Urothelium cell line (cell line): ENCODE measurements around the gene INO80.
A peak's percentile ranks its signal among the peaks of the same experiment; 100 is the strongest.
"Not testable (repeated sequence)": the region's sequence is repeated elsewhere in the genome, so short reads cannot be mapped to it uniquely, and the experiment has no call there.

ENCODE experiments used
- DNase-seq: peaks from one replicate; pipeline ENCODE4 v3.0.0; 2011; ENCODE audit warnings: low spot score, mixed read lengths
- FAIRE-seq: peaks from 2 replicates; lab custom pipeline; 2011; peaks lifted over from hg19 to GRCh38; lab: Jason Lieb, UNC

Gene INO80

DNA sequence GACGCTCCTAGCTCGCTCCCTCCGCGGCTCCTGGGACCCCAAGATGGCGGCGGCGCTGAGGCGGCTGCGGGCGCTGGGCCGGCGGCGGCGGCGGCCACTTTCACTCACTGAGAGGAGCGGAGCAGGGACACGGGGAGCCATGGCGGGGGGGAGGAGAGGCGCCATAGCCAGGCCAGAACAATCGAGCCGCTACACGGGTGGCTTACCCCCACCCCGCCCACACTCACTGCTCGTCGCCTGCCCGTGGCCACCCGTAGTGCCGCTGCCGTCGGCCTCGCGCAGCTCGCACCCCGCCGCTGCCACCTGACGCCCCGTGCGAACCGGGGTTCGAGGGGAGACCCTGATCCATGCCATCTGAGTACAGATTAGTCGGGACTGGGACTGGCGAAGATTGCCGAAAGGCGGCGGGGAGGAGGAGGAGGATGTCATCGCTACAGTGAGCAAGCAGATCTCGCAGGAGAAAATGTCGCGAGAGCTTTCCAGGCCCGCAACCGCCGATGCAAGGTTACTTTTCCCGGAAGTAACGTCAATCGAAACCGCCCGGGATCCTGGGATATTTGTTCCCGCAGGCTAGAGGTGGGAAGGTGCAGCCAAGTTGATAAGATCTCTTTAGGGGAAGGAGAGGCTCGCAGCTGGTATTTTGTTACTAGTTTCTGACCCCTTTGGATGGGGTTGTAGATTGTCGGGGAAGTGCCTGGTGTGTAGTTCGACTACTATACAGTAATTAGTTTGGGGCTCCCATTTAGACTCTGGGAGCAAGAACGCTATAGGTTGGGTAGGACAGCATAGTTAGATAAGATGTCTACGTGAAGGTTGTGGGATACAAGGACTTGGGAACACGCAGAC, at the start of gene INO80:
TSS of gene INO80 (minus strand) at position 165 of the 846 bp plus-strand sequence. CDS start 19,970 bp downstream, outside the sequence.
- FAIRE-seq (no peak), DNase-seq (peak; percentile 97)

GRCh38 chr15:41161736-41162135, 45.7 kb upstream of the INO80 start:
- DNase-seq (no peak), FAIRE-seq (no peak)

GRCh38 chr15:41161336-41161735, 45.3 kb upstream of the INO80 start:
- DNase-seq, result no peak
- no peak for FAIRE-seq

GRCh38 chr15:41160639-41161315, 44.7 kb upstream of the INO80 start:
- FAIRE-seq (no peak), DNase-seq (no peak)

- DNase-seq, result no peak
- no peak for FAIRE-seq
These were observed 38.3 kb upstream of the INO80 start for GRCh38 chr15:41154412-41154811.

GRCh38 chr15:41153733-41154132, 37.7 kb upstream of the INO80 start:
- FAIRE-seq, result no peak
- no peak for DNase-seq

GRCh38 chr15:41151451-41152005, 35.4 kb upstream of the INO80 start:
- FAIRE-seq, result no peak

DNA sequence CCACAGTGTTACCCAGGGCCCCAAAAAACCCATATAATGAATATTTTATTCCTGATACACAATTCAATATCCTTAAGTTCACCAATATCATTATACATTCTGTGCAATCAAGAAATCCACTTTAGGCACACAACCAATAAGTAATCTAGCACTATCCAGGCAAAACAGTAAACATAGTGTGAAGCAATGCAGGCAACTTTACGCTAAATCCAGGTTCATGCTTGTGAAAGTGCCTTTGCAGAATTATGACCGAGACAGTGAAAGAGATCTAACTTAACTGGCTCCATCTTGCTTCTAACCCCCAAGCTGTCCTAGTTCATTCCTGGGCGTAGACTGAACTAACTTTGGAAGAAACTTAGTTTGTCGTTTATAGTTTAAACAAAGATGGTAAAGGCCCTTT, 34.2 kb upstream of the INO80 start:
- DNase-seq (no peak), FAIRE-seq (no peak)

More at GRCh38 chr15:41151451-41152005, 35.4 kb upstream of the INO80 start:
- DNase-seq, result no peak

DNA sequence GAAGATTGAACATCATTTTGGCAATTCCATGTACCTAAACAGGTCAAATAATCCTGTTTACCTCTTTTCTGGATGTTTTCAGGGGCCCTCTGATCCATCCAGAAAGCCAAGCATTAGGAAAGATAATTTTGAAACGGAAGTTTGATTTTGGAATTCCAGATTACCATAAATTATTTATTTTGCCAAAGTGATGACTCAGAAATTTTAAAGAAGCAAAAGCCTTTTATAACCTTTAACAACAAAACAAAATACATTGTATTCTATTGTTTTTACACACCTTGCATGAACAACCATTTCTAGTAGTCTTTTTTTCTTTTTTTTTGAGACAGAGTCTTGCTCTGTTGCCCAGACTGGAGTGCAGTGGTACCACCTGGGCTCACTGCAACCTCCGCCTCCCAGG, 32.0 kb upstream of the INO80 start:
- no peak for FAIRE-seq
- no peak for DNase-seq

- DNase-seq, result no peak
- no peak for FAIRE-seq
These were observed 23.5 kb upstream of the INO80 start for GRCh38 chr15:41139619-41140018.

- DNase-seq, FAIRE-seq: not testable (repeated sequence)
These were observed 23.0 kb upstream of the INO80 start for GRCh38 chr15:41139112-41139511.

DNA sequence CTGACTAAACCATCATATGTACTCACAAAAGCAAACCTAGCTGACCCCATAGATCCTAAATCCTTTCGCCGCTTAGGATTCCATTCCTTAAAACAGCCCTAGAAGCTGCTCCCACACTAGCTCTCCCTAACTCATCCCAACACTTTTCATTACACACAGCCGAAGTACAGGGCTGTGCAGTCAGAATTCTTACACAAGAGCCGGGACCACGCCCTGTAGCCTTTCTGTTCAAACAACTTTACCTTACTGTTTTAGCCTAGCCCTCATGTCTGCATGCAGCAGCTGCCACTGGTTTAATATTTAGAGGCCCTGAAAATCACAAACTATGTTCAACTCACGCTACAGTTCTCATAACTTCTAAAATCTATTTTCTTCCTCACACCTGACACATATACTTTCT, 19.5 kb upstream of the INO80 start:
- not testable (repeated sequence) for DNase-seq, FAIRE-seq

DNA sequence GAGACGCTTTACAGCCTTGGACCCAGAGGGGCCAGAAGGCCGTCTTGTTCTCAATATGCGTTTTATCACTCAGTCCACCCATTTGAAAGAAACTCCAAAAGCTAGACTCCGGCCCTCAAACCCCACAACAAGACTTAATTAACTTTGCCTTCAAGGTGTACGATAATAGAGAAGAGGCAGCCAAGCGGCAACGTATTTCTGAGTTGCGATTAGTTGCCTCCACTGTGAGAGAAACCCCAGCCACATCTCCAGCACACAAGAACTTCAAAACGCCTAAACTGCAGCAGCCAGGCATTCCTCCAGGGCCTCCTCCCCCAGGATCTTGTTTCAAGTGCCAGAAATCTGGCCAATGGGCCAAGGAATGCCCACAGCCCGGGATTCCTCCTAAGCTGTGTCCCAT, 17.4 kb upstream of the INO80 start:
- DNase-seq (no peak), FAIRE-seq (no peak)

DNA sequence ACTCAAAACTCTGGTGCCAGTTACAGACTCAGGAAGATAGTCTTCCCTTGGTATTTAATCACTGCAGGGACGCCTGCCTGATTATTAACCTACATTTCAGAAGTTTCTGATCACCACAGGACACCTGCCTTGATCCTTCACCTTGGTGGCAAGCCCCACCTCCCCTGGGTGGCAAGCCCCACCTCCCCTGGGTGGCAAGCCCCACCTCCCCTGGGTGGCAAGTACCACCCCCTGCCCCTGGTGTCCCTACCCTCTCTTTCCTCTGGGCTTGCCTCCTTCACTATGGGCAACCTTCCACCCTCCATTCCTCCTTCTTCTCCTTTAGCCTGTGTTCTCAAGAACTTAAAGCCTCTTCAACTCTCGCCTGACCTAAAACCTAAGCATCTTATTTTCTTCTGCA, 16.0 kb upstream of the INO80 start:
- FAIRE-seq, DNase-seq: not testable (repeated sequence)

GRCh38 chr15:41128174-41128902, 12.3 kb upstream of the INO80 start:
- no peak for DNase-seq
- no peak for FAIRE-seq

GRCh38 chr15:41125931-41126642, 10.0 kb upstream of the INO80 start:
- DNase-seq, result no peak
- no peak for FAIRE-seq

DNA sequence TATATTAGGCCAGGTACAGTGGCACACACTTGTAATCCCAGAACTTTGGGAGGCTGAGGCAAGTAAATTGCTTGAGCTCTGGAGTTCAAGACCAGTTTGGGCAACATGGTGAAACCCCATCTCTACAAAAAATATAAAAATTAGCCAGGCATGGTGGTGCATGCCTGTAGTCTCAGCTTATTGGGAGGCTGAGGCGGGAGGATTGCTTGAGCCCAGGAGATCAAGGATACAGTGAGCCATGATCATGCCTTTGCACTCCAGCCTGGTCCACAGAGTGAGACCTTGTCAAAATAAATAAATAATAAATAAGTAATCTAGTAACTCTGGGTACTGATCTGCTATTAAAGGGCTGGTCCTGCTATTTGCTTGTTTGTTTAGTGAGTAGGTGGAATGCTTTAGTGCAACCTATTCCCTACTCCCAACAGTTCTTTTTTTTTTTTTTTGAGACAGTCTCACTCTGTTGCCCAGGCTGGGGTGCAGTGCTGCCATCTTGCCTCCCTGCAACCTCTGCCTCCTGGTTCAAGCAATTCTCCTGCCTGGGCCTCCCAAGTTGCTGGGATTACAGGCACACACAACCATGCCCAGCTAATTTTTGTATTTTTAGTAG, 9.1 kb upstream of the INO80 start:
- DNase-seq, result no peak
- FAIRE-seq, result no peak

DNA sequence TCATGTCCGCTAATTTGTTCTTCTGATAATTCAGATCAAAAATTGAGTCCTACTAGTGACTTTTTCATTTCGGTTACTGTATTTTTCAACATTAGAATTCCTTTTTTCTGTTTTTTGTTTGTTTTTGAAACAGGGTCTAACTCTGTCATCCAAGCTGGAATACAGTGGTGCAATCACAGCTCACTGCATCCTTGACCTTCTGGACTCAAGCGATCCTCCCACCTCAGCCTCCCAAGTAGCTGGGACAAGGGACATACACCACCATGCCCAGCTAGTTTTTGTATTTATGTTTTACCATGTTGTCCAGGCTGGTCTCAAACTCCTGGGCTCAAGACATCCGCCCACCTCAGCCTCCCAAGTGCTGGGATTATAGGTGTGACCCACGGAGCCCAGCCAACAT, 8.0 kb upstream of the INO80 start:
- DNase-seq (no peak), FAIRE-seq (no peak)

DNA sequence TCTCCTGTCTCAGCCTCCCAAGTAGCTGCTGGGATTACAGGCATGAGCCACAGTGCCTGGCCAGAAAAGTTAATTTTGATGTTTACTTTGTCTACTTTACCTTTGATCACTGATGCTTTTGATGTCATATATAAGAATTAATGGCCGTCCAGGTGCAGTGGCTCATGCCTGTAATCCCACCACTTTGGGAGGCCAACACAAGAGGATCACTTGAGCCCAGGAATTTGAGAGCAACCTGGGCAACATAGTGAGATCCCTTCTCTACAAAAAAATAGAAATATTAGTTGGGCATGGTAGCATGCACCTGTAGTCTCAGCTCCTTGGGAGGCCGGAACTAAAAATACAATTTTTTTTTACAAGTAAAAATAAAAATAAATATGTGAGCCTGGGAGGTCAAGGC, 6.8 kb upstream of the INO80 start:
- FAIRE-seq (no peak), DNase-seq (no peak)

DNA sequence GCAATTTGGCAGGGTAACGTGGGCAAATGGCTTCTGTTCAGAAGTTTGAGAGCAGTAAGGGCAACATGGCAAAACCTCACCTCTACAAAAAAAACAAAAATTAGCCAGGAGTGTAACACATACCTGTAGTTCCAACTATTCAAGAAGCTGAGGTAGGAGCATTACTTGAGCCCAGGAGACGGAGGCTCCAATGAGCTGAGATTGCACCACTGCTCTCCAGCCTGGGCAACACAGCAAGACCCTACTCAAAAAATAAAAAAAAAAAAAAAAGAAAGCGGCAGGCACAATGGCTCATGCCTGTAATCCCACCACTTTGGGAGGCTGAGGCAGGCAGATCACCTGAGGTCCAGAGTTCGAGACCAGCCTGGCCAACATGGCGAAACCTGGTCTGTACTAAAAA, 5.9 kb upstream of the INO80 start:
- FAIRE-seq (no peak), DNase-seq (no peak)
